BLaER1 treated with 17β-estradiol and CSF1 and Interleukin-3, amounts not matched to agents 10 nM and 100 nM (cell line): ENCODE results near the gene LNP1.
A peak's percentile ranks its signal among the peaks of the same experiment; 100 is the strongest.
"Not testable (repeated sequence)": the region's sequence is repeated elsewhere in the genome, so short reads cannot be mapped to it uniquely, and the experiment has no call there.

Source experiments
- H3K27ac ChIP-seq, 11 experiments: shearing (Covaris generic); formaldehyde crosslinking; 2 replicates each; pipeline ENCODE4 v1.8.1; 2022
- H3K27me3 ChIP-seq, 11 experiments: shearing (Covaris generic); formaldehyde crosslinking; 2 replicates each; pipeline ENCODE4 v1.8.1; 2022
- H3K36me3 ChIP-seq, 11 experiments: shearing (Covaris generic); formaldehyde crosslinking; 2 replicates each; pipeline ENCODE4 v1.8.1; 2022
- H3K4me1 ChIP-seq, 10 experiments: shearing (Covaris generic); formaldehyde crosslinking; 2 replicates each; pipeline ENCODE4 v1.8.1; 2022
- H3K4me2 ChIP-seq, 11 experiments: shearing (Covaris generic); formaldehyde crosslinking; 2 replicates each; pipeline ENCODE4 v1.8.1; 2022
- H3K4me3 ChIP-seq, 10 experiments: shearing (Covaris generic); formaldehyde crosslinking; 2 replicates each; pipeline ENCODE4 v1.8.1; 2022
- H3K9ac ChIP-seq, 11 experiments: shearing (Covaris generic); formaldehyde crosslinking; 2 replicates each; pipeline ENCODE4 v1.8.1; 2022
- H3K9me3 ChIP-seq, 11 experiments: shearing (Covaris generic); formaldehyde crosslinking; replicated peaks in 1 of 11; 2 replicates each; pipeline ENCODE4 v1.8.1; 2022
- H4K20me1 ChIP-seq, 11 experiments: shearing (Covaris generic); formaldehyde crosslinking; 2 replicates each; pipeline ENCODE4 v1.8.1; 2022
- Cebpa-rat ChIP-seq, 11 experiments: shearing (Covaris generic); IDR thresholded peaks; 2 replicates each; pipeline ENCODE4 v1.8.1; 2022

LNP1 gene

DNA sequence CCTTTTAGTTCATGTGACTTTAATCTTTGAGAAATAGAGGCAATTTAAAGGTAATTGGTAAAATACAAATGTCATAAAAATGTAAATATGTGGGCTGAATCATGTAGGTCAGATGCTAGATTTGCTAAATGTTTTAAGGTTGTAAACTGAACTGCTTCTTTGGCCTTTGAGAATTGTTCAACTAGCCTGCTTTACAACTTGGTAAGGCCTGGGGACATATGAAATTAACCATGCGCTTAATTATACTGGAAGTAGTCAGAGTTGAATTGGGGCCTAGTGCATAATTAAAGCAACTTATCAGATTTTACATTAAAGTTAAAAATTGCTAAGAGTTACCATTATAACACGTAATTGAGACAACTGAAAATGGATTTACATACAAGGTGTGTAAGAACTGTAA, 70.1 kb downstream of the LNP1 start:
- TF ChIP-seq Cebpa-rat (IDR thresholded peaks at IDR 0.05): no peak
- no peak overlapping the region for H3K4me3 ChIP-seq
- H3K4me2 ChIP-seq: no peak overlapping the region
- H3K9ac ChIP-seq: no peak overlapping the region
- no peaks in the 10 kb centered on the region for H4K20me1 ChIP-seq
- H3K27me3 ChIP-seq: no peaks in the 10 kb centered on the region
- H3K9me3 ChIP-seq: peaks cover 35 to 46% (median 43%) of the 10 kb centered on the region in 11 experiments
- H3K4me1 ChIP-seq: no peaks in the 10 kb centered on the region
- H3K36me3 ChIP-seq: no peaks in the 10 kb centered on the region
- H3K27ac ChIP-seq: no peak overlapping the region

DNA sequence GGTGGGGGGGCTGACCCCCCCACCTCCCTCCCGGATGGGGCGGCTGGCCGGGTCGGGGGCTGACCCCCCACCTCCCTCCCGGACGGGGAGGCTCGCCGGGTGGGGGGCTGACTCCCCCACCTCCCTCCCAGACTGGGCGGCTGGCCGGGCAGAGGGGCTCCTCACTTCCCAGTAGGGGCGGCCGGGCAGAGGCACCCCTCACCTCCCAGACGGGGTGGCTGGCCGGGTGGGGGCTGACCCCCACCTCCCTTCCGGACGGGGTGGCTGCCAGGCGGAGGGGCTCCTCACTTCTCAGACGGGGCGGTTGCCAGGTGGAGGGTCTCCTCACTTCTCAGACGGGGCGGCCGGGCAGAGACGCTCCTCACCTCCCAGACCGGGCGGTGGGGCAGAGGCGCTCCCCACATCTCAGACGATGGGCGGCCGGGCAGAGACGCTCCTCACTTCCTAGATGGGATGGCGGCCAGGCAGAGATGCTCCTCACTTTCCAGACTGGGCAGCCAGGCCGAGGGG, 76.6 kb downstream of the LNP1 start:
- H3K4me1 ChIP-seq, H3K36me3 ChIP-seq, H3K4me2 ChIP-seq, H3K27ac ChIP-seq, H3K9ac ChIP-seq, H3K27me3 ChIP-seq, H3K9me3 ChIP-seq, H4K20me1 ChIP-seq, H3K4me3 ChIP-seq: not testable (repeated sequence)

DNA sequence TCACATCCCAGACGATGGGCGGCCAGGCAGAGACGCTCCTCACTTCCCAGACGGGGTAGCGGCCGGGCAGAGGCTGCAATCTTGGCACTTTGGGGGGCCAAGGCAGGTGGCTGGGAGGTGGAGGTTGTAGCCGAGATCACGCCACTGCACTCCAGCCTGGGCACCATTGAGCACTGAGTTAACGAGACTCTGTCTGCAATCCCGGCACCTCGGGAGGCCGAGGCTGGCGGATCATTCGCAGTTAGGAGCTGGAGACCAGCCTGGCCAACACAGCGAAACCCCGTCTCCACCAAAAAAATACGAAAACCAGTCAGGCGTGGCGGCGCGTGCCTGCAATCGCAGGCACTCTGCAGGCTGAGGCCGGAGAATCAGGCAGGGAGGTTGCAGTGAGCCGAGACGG, 77.2 kb downstream of the LNP1 start:
- not testable (repeated sequence) for H3K4me2 ChIP-seq, H3K9ac ChIP-seq, H3K9me3 ChIP-seq, H3K4me3 ChIP-seq, H3K4me1 ChIP-seq, H3K27ac ChIP-seq, H3K36me3 ChIP-seq, H3K27me3 ChIP-seq, H4K20me1 ChIP-seq

DNA sequence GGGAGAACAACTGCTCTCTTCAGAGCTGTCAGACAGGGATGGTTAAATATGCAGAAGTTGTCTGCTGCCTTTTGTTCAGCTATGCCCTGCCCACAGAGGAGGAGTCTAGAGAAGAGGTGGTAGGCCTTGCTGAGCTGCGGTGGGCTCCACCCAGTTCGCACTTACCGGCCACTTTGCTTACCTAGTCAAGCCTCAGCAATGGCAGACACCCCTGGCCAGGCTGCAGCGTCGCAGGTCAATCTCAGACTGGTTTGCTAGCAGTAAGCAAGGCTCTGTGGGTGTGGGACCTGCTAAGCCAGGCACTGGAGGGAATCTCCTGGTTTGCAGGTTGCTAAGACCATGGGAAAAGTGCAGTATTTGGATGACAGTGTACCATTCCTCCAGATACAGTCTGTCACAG, 78.7 kb downstream of the LNP1 start:
- Histone ChIP-seq H3K9me3 (no peaks in the 10 kb centered on the region; a peak in 3 of 22 replicates), H3K4me2 (no peak overlapping the region), H3K9ac (no peak overlapping the region), H4K20me1 (no peaks in the 10 kb centered on the region), H3K4me3 (no peak overlapping the region), H3K27ac (no peak overlapping the region), H3K4me1 (no peaks in the 10 kb centered on the region), H3K36me3 (no peaks in the 10 kb centered on the region), H3K27me3 (no peaks in the 10 kb centered on the region)
- no peak for TF ChIP-seq Cebpa-rat (IDR thresholded peaks at IDR 0.05)

DNA sequence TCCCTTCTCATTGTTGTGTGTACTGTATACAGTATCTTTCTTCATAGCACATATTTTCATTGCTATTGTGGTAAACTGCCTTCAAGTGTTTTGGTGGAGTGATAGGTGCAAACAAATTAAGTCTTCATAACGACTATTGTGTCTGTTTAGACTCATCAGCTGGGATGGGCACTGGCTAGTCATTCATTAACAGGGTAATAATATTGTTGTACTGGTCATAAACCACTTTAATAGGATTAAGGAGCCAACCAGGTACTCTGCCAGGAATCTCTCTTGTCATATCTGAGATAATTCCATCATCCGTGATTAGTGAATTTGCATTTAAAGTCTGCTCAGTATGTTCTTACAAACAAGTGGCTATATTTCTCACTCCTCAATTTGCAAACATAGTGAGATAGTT, 80.8 kb downstream of the LNP1 start:
- Histone ChIP-seq H3K4me1 (no peaks in the 10 kb centered on the region), H3K36me3 (no peaks in the 10 kb centered on the region)
- TF ChIP-seq Cebpa-rat (IDR thresholded peaks at IDR 0.05): no peak

DNA sequence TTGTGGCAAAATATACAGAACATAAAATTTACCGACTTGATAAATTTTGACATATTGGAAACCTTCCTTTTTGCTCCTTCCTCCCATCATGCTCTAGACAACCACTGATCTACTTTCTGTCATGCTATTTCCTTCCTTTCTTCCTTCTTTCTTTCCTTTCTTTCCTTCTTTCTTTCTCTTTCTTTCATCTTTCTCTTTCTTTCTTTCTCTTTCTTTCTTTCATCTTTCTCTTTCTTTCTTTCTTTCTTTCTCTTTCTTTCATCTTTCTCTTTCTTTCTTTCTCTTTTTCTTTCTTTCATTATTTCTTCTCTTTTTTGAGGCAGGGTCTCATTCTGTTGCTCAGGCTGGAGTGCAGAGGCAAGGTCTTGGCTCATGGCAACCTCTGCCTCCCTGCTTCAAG, 82.2 kb downstream of the LNP1 start:
- Histone ChIP-seq H3K9me3 (no peaks in the 10 kb centered on the region; a peak in 1 of 22 replicates), H4K20me1 (no peaks in the 10 kb centered on the region), H3K36me3 (no peaks in the 10 kb centered on the region), H3K9ac (no peak overlapping the region), H3K27me3 (no peaks in the 10 kb centered on the region), H3K4me1 (no peaks in the 10 kb centered on the region), H3K27ac (no peak overlapping the region), H3K4me3 (no peak overlapping the region), H3K4me2 (no peak overlapping the region)
- no peak for TF ChIP-seq Cebpa-rat (IDR thresholded peaks at IDR 0.05)

More for the DNA sequence above, 80.8 kb downstream of the LNP1 start:
- no peak overlapping the region for H3K4me2 ChIP-seq
- no peak overlapping the region for H3K9ac ChIP-seq
- H4K20me1 ChIP-seq: no peaks in the 10 kb centered on the region
- H3K4me3 ChIP-seq: no peak overlapping the region
- H3K9me3 ChIP-seq: no peaks in the 10 kb centered on the region; a peak in 3 of 22 replicates
- H3K27me3 ChIP-seq: no peaks in the 10 kb centered on the region
- no peak overlapping the region for H3K27ac ChIP-seq

GRCh38 chr3:100486808-100487207, 85.5 kb downstream of the LNP1 start:
- TF ChIP-seq Cebpa-rat (IDR thresholded peaks at IDR 0.05): no peak
- H3K9me3 ChIP-seq: no peaks in the 10 kb centered on the region
- H3K4me3 ChIP-seq: no peak overlapping the region
- 0 out of 22 replicates have a peak, but pooled peaks cover 0 to 2% (median 0%) of the 10 kb centered on the region in 11 experiments for H3K27me3 ChIP-seq
- no peaks in the 10 kb centered on the region for H4K20me1 ChIP-seq
- no peaks in the 10 kb centered on the region for H3K4me1 ChIP-seq
- H3K36me3 ChIP-seq: no peaks in the 10 kb centered on the region
- H3K9ac ChIP-seq: no peak overlapping the region
- H3K27ac ChIP-seq: no peak overlapping the region
- no peak overlapping the region for H3K4me2 ChIP-seq

GRCh38 chr3:100489118-100489517, 87.8 kb downstream of the LNP1 start:
- H3K4me1 ChIP-seq: peaks cover 0 to 4% (median 0%) of the 10 kb centered on the region in 10 experiments; a peak in 1 of 20 replicates
- peaks cover 0 to 10% (median 6%) of the 10 kb centered on the region in 11 experiments; a peak in 5 of 22 replicates for H3K9me3 ChIP-seq
- H3K27ac ChIP-seq: no peak overlapping the region
- no peak overlapping the region for H3K4me2 ChIP-seq
- no peak overlapping the region for H3K4me3 ChIP-seq
- H4K20me1 ChIP-seq: no peaks in the 10 kb centered on the region
- TF ChIP-seq Cebpa-rat (IDR thresholded peaks at IDR 0.05): no peak
- 0 out of 22 replicates have a peak, but pooled peaks cover 0 to 4% (median 0%) of the 10 kb centered on the region in 11 experiments for H3K27me3 ChIP-seq
- H3K9ac ChIP-seq: no peak overlapping the region
- no peaks in the 10 kb centered on the region for H3K36me3 ChIP-seq

DNA sequence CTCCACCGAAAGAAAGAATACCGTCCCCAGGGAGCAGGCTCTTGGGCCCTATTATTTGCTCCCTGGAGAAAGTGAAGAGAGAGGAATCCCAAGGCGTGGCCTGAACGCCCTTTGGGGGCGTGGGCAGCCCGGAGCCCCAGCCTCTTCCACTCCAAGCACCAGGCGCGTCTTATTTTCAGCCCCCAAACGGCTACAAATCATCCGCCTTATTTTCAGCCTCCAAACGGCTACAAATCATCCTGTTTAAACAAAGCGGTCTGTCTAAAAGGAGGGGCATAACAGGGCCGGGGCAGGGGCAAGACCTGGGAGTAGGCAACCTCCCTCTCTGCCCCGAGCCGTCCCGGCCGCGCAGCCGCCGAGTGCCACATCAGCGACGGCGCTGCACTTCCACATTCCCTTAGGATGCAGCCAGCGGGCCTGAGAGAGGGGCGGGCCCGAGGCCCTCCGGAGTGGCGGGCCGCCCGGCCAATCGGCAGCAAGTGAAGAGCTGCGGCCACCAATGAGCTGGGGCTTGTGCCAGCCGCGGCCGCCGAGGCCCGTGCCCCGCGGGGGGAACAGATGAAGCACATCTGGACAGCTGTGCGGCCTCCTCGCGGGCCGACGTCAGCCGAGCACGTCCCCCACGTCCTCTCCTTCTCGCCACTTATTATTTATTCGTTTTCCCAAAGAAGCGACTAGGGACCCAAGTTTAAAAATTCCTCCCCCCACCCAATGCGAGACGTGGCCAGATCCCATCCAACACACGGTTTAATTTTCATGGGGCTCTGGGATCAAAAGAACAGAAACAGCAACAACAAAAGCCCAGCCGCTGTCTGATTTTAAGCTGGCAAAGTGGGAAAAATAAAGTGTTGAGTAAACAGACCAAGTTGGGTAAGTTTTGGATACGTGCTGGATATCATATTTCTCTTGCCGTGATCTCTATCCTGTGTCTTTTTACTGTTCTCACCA, 91.0 kb downstream of the LNP1 start, which contains the start of gene TMEM45A:
Gene TMEM45A, plus strand, starts transcription at position 561 of the 948 bp plus-strand sequence. CDS start 62,593 bp downstream, outside the sequence.
- H3K4me3 ChIP-seq: peak within 1 kb of the TSS; percentile 42 to 65 (median 55)
- TF ChIP-seq Cebpa-rat (IDR thresholded peaks at IDR 0.05): no peak
- H3K27me3 ChIP-seq: 0 out of 22 replicates have a peak, but pooled peaks cover 0 to 4% (median 0%) of the 10 kb centered on the region in 11 experiments
- no peaks in the 10 kb centered on the region for H3K36me3 ChIP-seq
- peak within 1 kb of the TSS; percentile 52 to 74 (median 63) for H3K4me2 ChIP-seq
- H3K27ac ChIP-seq: no peak within 1 kb of the TSS; a peak in 2 of 22 replicates
- H3K9me3 ChIP-seq: peaks cover 0 to 10% (median 6%) of the 10 kb centered on the region in 11 experiments; a peak in 5 of 22 replicates
- peak within 1 kb of the TSS in 10 of 11 experiments; percentile 27 to 50 (median 40); a peak in 13 of 22 replicates for H3K9ac ChIP-seq
- H4K20me1 ChIP-seq: no peaks in the 10 kb centered on the region
- H3K4me1 ChIP-seq: peaks cover 0 to 10% (median 0%) of the 10 kb centered on the region in 10 experiments; a peak in 5 of 20 replicates
